NT2/D1 (cell line): ENCODE results near the gene DDX11.
"Not testable (repeated sequence)": the region's sequence is repeated elsewhere in the genome, so short reads cannot be mapped to it uniquely, and the experiment has no call there.

Experiments used
- SUZ12 ChIP-seq: IDR thresholded peaks from 2 replicates; pipeline ENCODE4 v1.6.1; 2011; ENCODE audit not compliant: insufficient read length, insufficient read depth; ENCODE audit errors: extremely low read depth
- YY1 ChIP-seq: IDR thresholded peaks from 2 replicates; pipeline ENCODE4 v1.6.1; 2011; ENCODE audit not compliant: insufficient read length, insufficient read depth
- ZNF274 ChIP-seq: IDR thresholded peaks from 2 replicates; pipeline ENCODE4 v1.6.1; 2011; ENCODE audit warnings: mild to moderate bottlenecking, low read depth, low read length

DNA sequence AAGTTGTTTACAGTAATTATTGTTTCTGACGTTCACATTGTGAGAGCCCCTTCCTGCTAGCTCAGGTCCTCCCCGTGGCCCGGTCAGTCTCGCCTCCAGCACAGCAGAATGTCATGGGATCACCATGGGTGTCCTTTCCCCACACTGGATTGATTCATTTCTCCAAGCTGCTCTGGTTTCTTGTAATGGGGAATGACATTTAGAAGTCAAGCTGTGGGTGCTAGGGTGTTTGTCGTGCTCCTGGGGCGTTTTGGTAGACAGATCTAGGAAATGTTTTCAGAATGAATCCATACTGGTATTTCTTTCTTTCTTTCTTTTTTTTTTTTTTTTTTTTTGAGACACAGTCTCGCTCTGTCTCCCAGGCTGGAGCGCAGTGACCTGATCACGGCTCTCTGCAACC, 25.1 kb downstream of the DDX11 start:
- not testable (repeated sequence) for TF ChIP-seq ZNF274, YY1, SUZ12
